Activated CD8-positive, alpha-beta T cell treated with anti-CD3 and anti-CD28 coated beads for 36 hours (primary cell): ENCODE data around the gene PAQR9. TPM values are rescaled to one million over a fixed set of nuclear protein-coding genes. Genes with fewer than 3 reads are reported as not detected.

ENCODE experiments used
- ATAC-seq: fragments of 200-7000 bp; cut with Tn5 transposase; one replicate; pipeline ENCODE4 v1.10.0; 2021; ENCODE audit warnings: mild to moderate bottlenecking, moderate library complexity
- CTCF ChIA-PET: fragments of 350-600 bp; sonication (Branson Sonifier 250); formaldehyde crosslinking; loops from one replicate; lab custom pipeline; 2021; ENCODE audit warnings: antibody characterized with exemption; lab: Charles Lee
- POLR2A ChIA-PET: fragments of 350-600 bp; sonication (Branson Sonifier 250); formaldehyde crosslinking; loops from one replicate; lab custom pipeline; 2021; ENCODE audit warnings: antibody characterized with exemption; lab: Charles Lee
- DNase-seq: peaks from one replicate; pipeline ENCODE4 v3.0.0-alpha.2; 2020
- H3K27ac Mint-ChIP-seq: one replicate; pipeline ENCODE4 v1.8.0; 2021; ENCODE audit warnings: mild to moderate bottlenecking, mixed read lengths
- H3K27me3 Mint-ChIP-seq: one replicate; pipeline ENCODE4 v1.8.0; 2021; ENCODE audit warnings: mixed read lengths
- H3K36me3 Mint-ChIP-seq: one replicate; pipeline ENCODE4 v1.8.0; 2021; ENCODE audit warnings: low read depth, mixed read lengths
- H3K4me1 Mint-ChIP-seq: one replicate; pipeline ENCODE4 v1.8.0; 2021; ENCODE audit warnings: low read depth, mixed read lengths
- H3K4me3 Mint-ChIP-seq: one replicate; pipeline ENCODE4 v1.8.0; 2021; ENCODE audit warnings: mild to moderate bottlenecking, moderate library complexity, mixed read lengths
- H3K9me3 Mint-ChIP-seq: one replicate; pipeline ENCODE4 v1.8.0; 2021; ENCODE audit warnings: mixed read lengths
- intact Hi-C: fragments of 100-400 bp; cut with micrococcal nuclease; formaldehyde crosslinking; loops from one replicate; pipeline ENCODE4 v1.10.0; 2022
- total RNA-seq, 2 experiments: library from RNA; stranded (reverse); gene quantifications; one replicate each; pipeline ENCODE4 v1.2.3, GENCODE V29; 2021
- TF ChIP-seq, protein P1 (sequence below): fragments of 200-600 bp; IDR thresholded peaks from one replicate; pipeline ENCODE4 v1.8.0; 2022; ENCODE audit warnings: antibody characterized with exemption, mild to moderate bottlenecking

PAQR9 gene
- total RNA-seq, 2 experiments from 2014 or later: not detected

DNA sequence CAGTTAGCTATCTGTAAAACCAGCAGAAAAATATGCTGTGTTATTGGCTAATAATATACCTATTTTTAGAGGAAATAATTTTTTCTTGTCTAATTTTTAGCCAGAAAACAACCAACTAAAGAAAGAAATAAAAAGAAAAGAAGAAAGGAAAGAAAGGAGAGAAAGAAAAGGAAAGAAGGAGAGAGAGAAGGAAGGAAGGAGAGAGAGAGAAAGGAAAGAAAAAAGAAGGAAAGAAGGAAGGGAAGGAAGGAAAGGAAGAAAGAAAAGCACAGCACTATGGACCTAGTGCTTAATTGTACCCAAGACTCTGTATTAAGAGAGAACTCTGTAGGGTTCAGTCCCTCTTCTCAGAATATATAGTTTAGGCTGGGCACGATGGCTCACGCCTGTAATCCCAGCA, 3.3 kb upstream of the PAQR9 start:
- DNase-seq: no peak
- ChIA-PET CTCF (interaction anchor here (1.5 to 1.8 kb wide), 2 partner anchors 17 to 138 kb away, joined by 3 to 4 read pairs; no protein-coding TSS in a partner anchor), POLR2A (no interaction called here)
- Mint-ChIP-seq H3K27me3 (peaks cover 31% of the 10 kb centered on the region), H3K9me3 (no peaks in the 10 kb centered on the region), H3K36me3 (no peaks in the 10 kb centered on the region), H3K4me1 (peaks cover 3% of the 10 kb centered on the region), H3K4me3 (no peak overlapping the region), H3K27ac (no peak overlapping the region)
- intact Hi-C loops: no loop called here
- no peak for ATAC-seq
- TF ChIP-seq, protein P1, sequence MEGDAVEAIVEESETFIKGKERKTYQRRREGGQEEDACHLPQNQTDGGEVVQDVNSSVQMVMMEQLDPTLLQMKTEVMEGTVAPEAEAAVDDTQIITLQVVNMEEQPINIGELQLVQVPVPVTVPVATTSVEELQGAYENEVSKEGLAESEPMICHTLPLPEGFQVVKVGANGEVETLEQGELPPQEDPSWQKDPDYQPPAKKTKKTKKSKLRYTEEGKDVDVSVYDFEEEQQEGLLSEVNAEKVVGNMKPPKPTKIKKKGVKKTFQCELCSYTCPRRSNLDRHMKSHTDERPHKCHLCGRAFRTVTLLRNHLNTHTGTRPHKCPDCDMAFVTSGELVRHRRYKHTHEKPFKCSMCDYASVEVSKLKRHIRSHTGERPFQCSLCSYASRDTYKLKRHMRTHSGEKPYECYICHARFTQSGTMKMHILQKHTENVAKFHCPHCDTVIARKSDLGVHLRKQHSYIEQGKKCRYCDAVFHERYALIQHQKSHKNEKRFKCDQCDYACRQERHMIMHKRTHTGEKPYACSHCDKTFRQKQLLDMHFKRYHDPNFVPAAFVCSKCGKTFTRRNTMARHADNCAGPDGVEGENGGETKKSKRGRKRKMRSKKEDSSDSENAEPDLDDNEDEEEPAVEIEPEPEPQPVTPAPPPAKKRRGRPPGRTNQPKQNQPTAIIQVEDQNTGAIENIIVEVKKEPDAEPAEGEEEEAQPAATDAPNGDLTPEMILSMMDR: no peak

- Mint-ChIP-seq H3K27me3 (peaks cover 37% of the 10 kb centered on the region), H3K27ac (no peak overlapping the region), H3K36me3 (no peaks in the 10 kb centered on the region), H3K4me1 (peaks cover 3% of the 10 kb centered on the region), H3K4me3 (no peak overlapping the region), H3K9me3 (no peaks in the 10 kb centered on the region)
- no peak for DNase-seq
- intact Hi-C loops: no loop called here
- TF ChIP-seq, protein P1: no peak
- CTCF ChIA-PET: interaction anchor here (1.2 to 1.8 kb wide), 2 partner anchors 16 to 35 kb away, joined by 3 to 4 read pairs; no protein-coding TSS in a partner anchor
- no peak for ATAC-seq
- POLR2A ChIA-PET: no interaction called here
These were observed 2.1 kb upstream of the PAQR9 start for GRCh38 chr3:142965581-142965980.

DNA sequence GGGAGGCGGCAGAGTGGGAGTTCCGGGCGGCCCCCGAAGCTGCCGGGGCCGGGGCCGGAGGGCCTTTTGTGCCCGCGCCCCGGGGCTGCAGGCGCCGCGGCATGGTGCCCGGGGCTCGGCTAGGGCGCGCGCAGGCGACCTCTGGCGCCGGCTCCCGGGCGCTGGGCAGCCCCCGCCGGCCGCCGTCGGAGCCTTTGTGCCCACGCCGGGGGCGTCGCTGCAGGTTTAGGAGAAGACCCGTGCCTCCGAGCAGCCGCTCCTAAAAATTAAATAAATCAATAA, 299 bp downstream of the PAQR9 start:
- peaks cover 46% of the 10 kb centered on the region for H3K27me3 Mint-ChIP-seq
- TF ChIP-seq, protein P1: no peak
- POLR2A ChIA-PET: no interaction called here
- no peak for DNase-seq
- H3K4me3 Mint-ChIP-seq: peak overlapping the region; percentile 70
- intact Hi-C loops: no loop called here
- CTCF ChIA-PET: interaction anchor here (1.4 to 1.7 kb wide), 2 partner anchors 12 to 134 kb away, joined by 3 to 7 read pairs; no protein-coding TSS in a partner anchor
- ATAC-seq: peak; percentile 40
- H3K27ac Mint-ChIP-seq: no peak overlapping the region
- H3K36me3 Mint-ChIP-seq: no peaks in the 10 kb centered on the region
- no peaks in the 10 kb centered on the region for H3K9me3 Mint-ChIP-seq
- H3K4me1 Mint-ChIP-seq: peaks cover 3% of the 10 kb centered on the region

DNA sequence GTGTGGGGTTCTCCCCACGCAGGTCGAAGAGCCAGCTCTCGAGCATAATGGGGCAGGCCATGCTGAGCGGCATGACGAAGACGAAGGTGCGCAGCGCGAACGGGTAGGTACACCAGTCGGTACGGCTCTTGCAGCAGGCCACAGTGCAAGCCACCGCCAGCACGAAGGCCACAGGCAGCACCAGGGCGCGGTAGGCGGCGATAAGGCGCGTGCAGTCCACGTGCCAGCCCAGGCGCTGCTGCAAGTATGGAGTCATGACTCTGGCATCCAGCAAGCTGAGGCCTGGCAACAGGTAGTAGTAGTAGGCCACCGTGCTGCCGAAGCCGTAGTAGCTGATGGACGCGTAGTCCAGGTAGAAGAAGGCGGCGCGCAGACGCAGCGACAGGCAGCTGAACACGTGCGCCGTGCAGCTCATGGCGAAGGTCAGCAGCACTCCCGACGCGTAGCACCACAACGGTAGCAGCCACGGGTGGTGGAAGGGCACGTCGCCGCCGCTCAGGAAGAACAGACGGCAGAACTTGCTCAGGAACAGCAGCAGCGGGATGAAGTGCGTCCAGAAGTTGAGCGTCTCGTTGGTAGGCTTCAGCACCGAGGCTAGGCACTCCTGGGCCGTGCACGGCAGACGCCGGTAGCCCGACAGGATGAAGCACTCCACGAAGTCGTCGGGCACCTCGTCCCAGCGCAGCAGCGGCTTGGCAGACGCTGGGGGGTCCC, 797 bp downstream of the PAQR9 start:
- DNase-seq: no peak

GRCh38 chr3:142962175-142962519, 1.3 kb downstream of the PAQR9 start:
- Mint-ChIP-seq H3K4me3 (peak overlapping the region; percentile 70), H3K9me3 (no peaks in the 10 kb centered on the region), H3K36me3 (no peaks in the 10 kb centered on the region), H3K27me3 (peaks cover 47% of the 10 kb centered on the region), H3K4me1 (peaks cover 3% of the 10 kb centered on the region), H3K27ac (no peak overlapping the region)
- TF ChIP-seq, protein P1: no peak
- DNase-seq (no peak), ATAC-seq (no peak)
- intact Hi-C loops: no loop called here
- POLR2A ChIA-PET: interaction anchor here (1.0 kb wide), 1 partner anchor 40 kb away, joined by 4 read pairs; the partner anchor contains the start of gene U2SURP
- CTCF ChIA-PET: interaction anchor here (1.7 kb wide), 1 partner anchor 133 kb away, joined by 7 read pairs; no protein-coding TSS in a partner anchor

More for the DNA sequence above, 797 bp downstream of the PAQR9 start:
- CTCF ChIA-PET: interaction anchor here (1.4 to 1.7 kb wide), 2 partner anchors 13 to 134 kb away, joined by 3 to 7 read pairs; no protein-coding TSS in a partner anchor
- Mint-ChIP-seq H3K27ac (no peak overlapping the region), H3K36me3 (no peaks in the 10 kb centered on the region), H3K4me3 (peak overlapping the region; percentile 70), H3K9me3 (no peaks in the 10 kb centered on the region), H3K4me1 (peaks cover 3% of the 10 kb centered on the region), H3K27me3 (peaks cover 45% of the 10 kb centered on the region)
- intact Hi-C loops: no loop called here
- POLR2A ChIA-PET: interaction anchor here (1.0 kb wide), 1 partner anchor 39 kb away, joined by 4 read pairs; the partner anchor contains the start of gene U2SURP
- ATAC-seq: peak; percentile 25
- TF ChIP-seq, protein P1: no peak
